ENCODE results near the gene CLIP2.

The CLIP2 gene

DNA sequence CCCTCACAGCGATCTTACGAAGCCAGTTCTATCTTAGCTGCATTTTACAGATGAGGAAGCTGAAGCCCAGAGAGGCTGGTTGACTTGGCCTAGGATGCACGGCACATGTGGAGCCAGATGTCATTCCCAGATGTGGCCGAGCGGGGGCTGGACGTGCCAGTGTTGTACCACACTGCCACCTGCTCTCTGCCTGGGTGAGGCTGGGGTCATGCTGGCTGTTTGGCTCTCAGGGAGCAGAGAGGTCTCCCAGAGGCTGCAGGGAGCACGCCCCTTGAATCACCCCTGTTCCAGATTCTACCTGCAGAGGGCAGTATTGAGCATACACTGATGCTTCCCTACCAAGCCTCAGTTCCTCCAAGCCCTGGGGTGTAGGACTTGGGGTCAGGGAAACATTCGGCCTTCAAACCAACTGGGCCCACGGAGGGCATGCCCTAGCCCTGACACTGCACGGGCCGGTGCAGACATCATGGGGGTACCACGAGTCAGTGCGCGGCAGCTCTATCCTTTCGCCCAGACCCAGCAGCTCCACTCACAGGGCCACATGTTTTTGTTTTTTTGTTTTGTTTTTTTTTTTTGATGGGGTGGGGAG, 160.7 kb downstream of the CLIP2 start:
- peak; percentile 78 for DNase-seq

GRCh38 chr7:74452748-74453321, 163.6 kb downstream of the CLIP2 start:
- DNase-seq, result no peak

DNA sequence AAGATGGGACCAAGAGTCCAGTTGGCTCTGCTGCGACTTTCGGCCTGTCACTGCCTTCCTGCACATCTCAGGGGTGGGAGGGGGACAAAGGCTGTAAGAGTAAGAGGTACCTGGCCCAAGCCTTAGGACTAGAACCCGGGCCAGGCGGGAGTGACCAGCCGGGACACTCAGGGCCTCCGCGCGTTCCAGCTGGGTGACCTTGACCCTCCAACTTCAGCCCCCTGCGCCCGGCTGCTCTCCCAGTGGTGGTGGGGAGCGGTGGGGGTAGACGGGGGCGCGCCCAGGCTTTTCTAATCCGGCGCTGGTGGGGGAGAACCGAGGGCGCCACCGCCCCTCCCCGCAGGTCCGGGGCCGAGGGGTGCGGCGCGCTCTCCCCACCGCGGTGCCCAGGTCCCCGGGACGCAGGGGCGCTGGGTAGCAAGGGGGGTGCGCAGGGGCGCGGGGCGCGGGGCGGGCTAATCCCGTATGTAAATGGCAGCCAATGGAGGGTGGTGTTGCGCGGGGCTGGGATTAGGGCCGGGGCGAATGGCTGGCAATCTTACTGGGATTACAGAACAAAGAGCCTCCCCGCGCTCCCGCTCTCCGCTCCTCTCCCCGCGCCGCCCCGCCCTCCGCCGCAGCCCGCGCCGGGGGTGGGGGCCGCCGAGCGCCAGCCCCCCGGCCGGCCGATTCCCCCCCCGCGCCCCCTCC, 164.3 kb downstream of the CLIP2 start, which contains the start of gene GTF2IRD1:
Gene GTF2IRD1, plus strand, starts transcription at position 585 of the 690 bp plus-strand sequence. CDS start 54,175 bp downstream, outside the sequence.
- DNase-seq, result peak; percentile 67

- DNase-seq, result peak; percentile 7
Observed at GRCh38 chr7:74454021-74454924, 165.1 kb downstream of the CLIP2 start.

DNA sequence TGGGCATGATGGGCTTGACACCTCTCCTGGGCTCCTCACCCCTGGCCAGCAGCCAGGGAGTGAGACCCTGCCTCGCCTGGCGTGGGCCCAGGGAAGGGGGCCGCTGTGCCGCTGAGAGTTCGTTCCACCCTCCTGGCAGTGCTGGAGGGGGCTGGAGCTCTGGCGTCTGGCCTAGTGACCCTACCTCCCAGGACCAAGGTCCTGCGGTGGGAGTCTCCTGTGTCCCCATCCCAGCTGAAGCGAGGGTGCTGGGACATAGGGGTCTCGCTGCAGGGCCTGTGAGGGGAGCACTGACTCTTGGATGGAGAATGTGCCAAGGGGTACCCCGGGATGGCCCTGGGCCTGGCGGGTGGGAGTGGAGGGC, 165.7 kb downstream of the CLIP2 start:
- no peak for DNase-seq

- DNase-seq, result no peak
Observed at GRCh38 chr7:74455291-74455804, 166.1 kb downstream of the CLIP2 start.

Measured in activated CD4-positive, alpha-beta T cell treated with anti-CD3 and anti-CD28 coated beads, Interleukin-10, Interleukin-2, amounts not matched to agents 100 ng/mL and 50 ng/mL, durations not matched to agents 16 hours and 8 hours (primary cell).